ENCODE measurements around the gene GNAQ. TPM values are rescaled to one million over a fixed set of nuclear protein-coding genes. Genes with fewer than 3 reads are reported as not detected.
A peak's percentile ranks its signal among the peaks of the same experiment; 100 is the strongest.

The GNAQ gene
- total RNA-seq, 4 donors from 2014 or later, result 64.0 to 80.4 (median 69.2) TPM

GRCh38 chr9:78026416-78026815, 5.2 kb downstream of the GNAQ start:
- Histone ChIP-seq H3K4me1 (peaks cover 22 to 73% (median 61%) of the 10 kb centered on the region in 4 donors), H3K27ac (replicated peaks in 1 of 4) (peak overlapping the region in 3 of 4 donors; percentile 6 to 39 (median 36)), H3K27me3 (no peaks in the 10 kb centered on the region), H3K9me3 (no peaks in the 10 kb centered on the region), H3K36me3 (no peaks in the 10 kb centered on the region), H3K4me3 (no peak overlapping the region)
- no peak for TF ChIP-seq CTCF (IDR thresholded peaks at IDR 0.05)
- no peak for TF ChIP-seq EP300 (IDR thresholded peaks at IDR 0.05)
- no peak for TF ChIP-seq POLR2AphosphoS5 (IDR thresholded peaks at IDR 0.05)
- TF ChIP-seq POLR2A (IDR thresholded peaks at IDR 0.05; ENCODE audit: low read depth), result no peak
- intact Hi-C loops (cut with DNase I), result no loop called here
- 73% methylated on average over 1 of the region's 1 CpG for WGBS
- no peak for DNase-seq (ENCODE audit: extremely low spot score)

GRCh38 chr9:78025186-78025585, 6.4 kb downstream of the GNAQ start:
- Histone ChIP-seq H3K27ac (replicated peaks in 1 of 4) (peak overlapping the region in 1 of 4 donors; percentile 42), H3K36me3 (no peaks in the 10 kb centered on the region), H3K9me3 (no peaks in the 10 kb centered on the region), H3K4me3 (no peak overlapping the region), H3K4me1 (peaks cover 34 to 85% (median 73%) of the 10 kb centered on the region in 4 donors), H3K27me3 (no peaks in the 10 kb centered on the region)
- intact Hi-C loops (cut with DNase I), result no loop called here
- no peak for DNase-seq (ENCODE audit: extremely low spot score)
- 75% methylated on average over 7 of the region's 7 CpGs for WGBS
- TF ChIP-seq POLR2A (IDR thresholded peaks at IDR 0.05; ENCODE audit: low read depth) (no peak), CTCF (IDR thresholded peaks at IDR 0.05) (no peak), EP300 (IDR thresholded peaks at IDR 0.05) (no peak), POLR2AphosphoS5 (IDR thresholded peaks at IDR 0.05) (no peak)

- 65% methylated on average over 5 of the region's 5 CpGs for WGBS
- intact Hi-C loops (cut with DNase I), result no loop called here
- Histone ChIP-seq H3K27me3 (no peaks in the 10 kb centered on the region), H3K27ac (replicated peaks in 1 of 4) (peak overlapping the region in 2 of 4 donors; percentile 16 to 27), H3K36me3 (no peaks in the 10 kb centered on the region), H3K9me3 (no peaks in the 10 kb centered on the region), H3K4me3 (peak overlapping the region in 2 of 4 donors; percentile 1 to 10), H3K4me1 (peaks cover 37 to 82% (median 76%) of the 10 kb centered on the region in 4 donors)
- no peak for DNase-seq (ENCODE audit: extremely low spot score)
- no peak for TF ChIP-seq CTCF (IDR thresholded peaks at IDR 0.05)
- TF ChIP-seq POLR2A (IDR thresholded peaks at IDR 0.05; ENCODE audit: low read depth), result no peak
- no peak for TF ChIP-seq EP300 (IDR thresholded peaks at IDR 0.05)
- peak in 1 of 2 donors; percentile 42 for TF ChIP-seq POLR2AphosphoS5 (IDR thresholded peaks at IDR 0.05)
Measured at GRCh38 chr9:78023003-78023741, 8.4 kb downstream of the GNAQ start.

DNA sequence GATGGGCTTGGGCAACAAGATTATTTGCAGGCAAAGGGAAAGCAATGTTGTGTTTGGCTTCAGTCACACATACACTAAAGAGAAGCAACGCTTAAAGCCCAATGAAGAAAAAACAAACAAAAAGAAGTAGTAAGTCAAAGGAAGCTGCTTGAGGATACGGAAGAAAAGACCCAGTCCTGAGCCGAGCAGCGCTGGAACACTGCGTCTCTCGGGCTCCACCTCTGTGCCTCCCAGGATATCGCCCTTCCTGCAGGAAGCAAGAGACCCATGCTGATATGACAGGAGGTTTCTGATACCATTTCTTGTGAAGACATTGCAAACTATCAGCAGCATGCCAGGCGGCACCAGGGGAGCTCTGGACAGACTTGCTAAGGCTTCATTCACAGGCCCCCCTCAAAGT, 9.9 kb downstream of the GNAQ start:
- H3K9me3 ChIP-seq, result no peaks in the 10 kb centered on the region
- H3K4me3 ChIP-seq, result peak overlapping the region in 1 of 4 donors; percentile 6
- no peak for TF ChIP-seq POLR2A (IDR thresholded peaks at IDR 0.05; ENCODE audit: low read depth)
- TF ChIP-seq CTCF (IDR thresholded peaks at IDR 0.05), result peak in 1 of 3 experiments; percentile 7
- H3K27ac ChIP-seq (replicated peaks in 1 of 4), result peak overlapping the region in 1 of 4 donors; percentile 20
- peaks cover 36 to 76% (median 71%) of the 10 kb centered on the region in 4 donors for H3K4me1 ChIP-seq
- H3K36me3 ChIP-seq, result no peaks in the 10 kb centered on the region
- no peaks in the 10 kb centered on the region for H3K27me3 ChIP-seq
- intact Hi-C loops (cut with DNase I), result no loop called here
- no peak for DNase-seq (ENCODE audit: extremely low spot score)
- WGBS, result 60% methylated on average over 8 of the region's 8 CpGs
